MM.1S (cell line): ENCODE results near the gene IPMK.

Experiments
- DNase-seq: peaks from one replicate; pipeline ENCODE4 v3.0.0-alpha.2; 2015
- H2AFZ ChIP-seq: fragments of 300-600 bp; sonication (generic); 2 replicates; pipeline ENCODE4 v1.6.0; 2016; ENCODE audit warnings: antibody characterized with exemption, low read length
- H3F3A ChIP-seq: fragments of 300-600 bp; sonication (generic); 2 replicates; pipeline ENCODE4 v1.6.1; 2016; ENCODE audit warnings: mild to moderate bottlenecking, antibody characterized with exemption, low read length, moderate library complexity, mixed read lengths; ENCODE audit not compliant: insufficient read depth
- H3K27ac ChIP-seq: fragments of 300-600 bp; sonication (generic); 2 replicates; pipeline ENCODE4 v1.5.1; 2016; ENCODE audit warnings: mild to moderate bottlenecking, low read length
- H3K27me3 ChIP-seq: fragments of 300-600 bp; sonication (generic); replicated peaks from 2 replicates; pipeline ENCODE4 v1.6.0; 2016; ENCODE audit warnings: low read length; ENCODE audit not compliant: insufficient read depth
- H3K36me3 ChIP-seq: fragments of 300-600 bp; sonication (generic); replicated peaks from 2 replicates; pipeline ENCODE4 v1.6.1; 2016; ENCODE audit warnings: mild to moderate bottlenecking, low read length, mixed read lengths; ENCODE audit not compliant: insufficient read depth
- H3K4me1 ChIP-seq: fragments of 300-600 bp; sonication (generic); 2 replicates; pipeline ENCODE4 v1.6.1; 2016; ENCODE audit warnings: low read length, mixed read lengths
- H3K4me2 ChIP-seq: fragments of 300-600 bp; sonication (generic); 2 replicates; pipeline ENCODE4 v1.6.0; 2016; ENCODE audit warnings: low read depth, low read length
- H3K4me3 ChIP-seq: fragments of 300-600 bp; sonication (generic); 2 replicates; pipeline ENCODE4 v1.5.1; 2016; ENCODE audit warnings: low read length, mixed read lengths
- H3K79me2 ChIP-seq: fragments of 300-600 bp; sonication (generic); 2 replicates; pipeline ENCODE4 v1.6.1; 2016; ENCODE audit warnings: mixed run types, low read length, mixed read lengths
- H3K9ac ChIP-seq: fragments of 300-600 bp; sonication (generic); 2 replicates; pipeline ENCODE4 v1.6.1; 2016; ENCODE audit warnings: low read length, mixed read lengths
- H3K9me2 ChIP-seq: fragments of 300-600 bp; sonication (generic); replicated peaks from 2 replicates; pipeline ENCODE4 v1.6.1; 2016; ENCODE audit warnings: mild to moderate bottlenecking, low read length, mixed read lengths; ENCODE audit not compliant: insufficient read depth
- H3K9me3 ChIP-seq: fragments of 300-600 bp; sonication (generic); replicated peaks from 2 replicates; pipeline ENCODE4 v1.6.1; 2016; ENCODE audit warnings: mild to moderate bottlenecking, low read length, mixed read lengths; ENCODE audit not compliant: insufficient read depth
- H4K20me1 ChIP-seq: fragments of 300-600 bp; sonication (generic); 2 replicates; pipeline ENCODE4 v1.6.1; 2016; ENCODE audit warnings: mild to moderate bottlenecking, low read length, moderate library complexity, mixed read lengths; ENCODE audit not compliant: insufficient read depth
- CTCF ChIP-seq: fragments of 300-600 bp; sonication (generic); IDR thresholded peaks from 2 replicates; pipeline ENCODE4 v1.5.1; 2016; ENCODE audit warnings: antibody characterized with exemption, low read length, mixed read lengths
- EZH2 ChIP-seq: fragments of 300-600 bp; sonication (generic); optimal IDR thresholded peaks from 2 replicates; pipeline ENCODE3; 2017; ENCODE audit warnings: low read depth, mild to moderate bottlenecking, antibody characterized with exemption, low read length, mixed read lengths
- EZH2phosphoT487 ChIP-seq: fragments of 300-600 bp; sonication (generic); IDR thresholded peaks from 2 replicates; pipeline ENCODE4 v1.6.1; 2018; ENCODE audit warnings: antibody characterized with exemption, low read length

Gene IPMK

GRCh38 chr10:58302254-58302653, 34.6 kb upstream of the IPMK start:
- H3K9ac ChIP-seq: no peak overlapping the region
- H3K79me2 ChIP-seq: no peaks in the 10 kb centered on the region
- no peak overlapping the region for H3K4me2 ChIP-seq
- no peak for DNase-seq
- peaks cover 5% of the 10 kb centered on the region; the same call in 1 of the 2 replicates for H3F3A ChIP-seq
- H3K27ac ChIP-seq: no peak overlapping the region
- no peak overlapping the region for H3K4me3 ChIP-seq
- H4K20me1 ChIP-seq: no peaks in the 10 kb centered on the region
- H2AFZ ChIP-seq: no peak overlapping the region
- no peaks in the 10 kb centered on the region for H3K4me1 ChIP-seq
- H3K36me3 ChIP-seq: no peaks in the 10 kb centered on the region
- no peaks in the 10 kb centered on the region for H3K9me2 ChIP-seq
- H3K27me3 ChIP-seq: no peaks in the 10 kb centered on the region
- no peak for TF ChIP-seq EZH2phosphoT487
- TF ChIP-seq CTCF: no peak
- no peak for TF ChIP-seq EZH2
- no peaks in the 10 kb centered on the region for H3K9me3 ChIP-seq

GRCh38 chr10:58300676-58301075, 33.0 kb upstream of the IPMK start:
- H4K20me1 ChIP-seq: no peaks in the 10 kb centered on the region
- no peaks in the 10 kb centered on the region for H3K27me3 ChIP-seq
- H3K9me3 ChIP-seq: no peaks in the 10 kb centered on the region
- H3K4me3 ChIP-seq: no peak overlapping the region
- TF ChIP-seq EZH2phosphoT487: no peak
- TF ChIP-seq EZH2: no peak
- TF ChIP-seq CTCF: no peak
- no peaks in the 10 kb centered on the region for H3K4me1 ChIP-seq
- no peak overlapping the region for H3K4me2 ChIP-seq
- no peak overlapping the region for H3K9ac ChIP-seq
- DNase-seq: no peak
- H2AFZ ChIP-seq: no peak overlapping the region
- H3K9me2 ChIP-seq: no peaks in the 10 kb centered on the region
- H3K79me2 ChIP-seq: no peaks in the 10 kb centered on the region
- no peak overlapping the region for H3K27ac ChIP-seq
- H3F3A ChIP-seq: peaks cover 5% of the 10 kb centered on the region; the same call in 1 of the 2 replicates
- no peaks in the 10 kb centered on the region for H3K36me3 ChIP-seq

DNA sequence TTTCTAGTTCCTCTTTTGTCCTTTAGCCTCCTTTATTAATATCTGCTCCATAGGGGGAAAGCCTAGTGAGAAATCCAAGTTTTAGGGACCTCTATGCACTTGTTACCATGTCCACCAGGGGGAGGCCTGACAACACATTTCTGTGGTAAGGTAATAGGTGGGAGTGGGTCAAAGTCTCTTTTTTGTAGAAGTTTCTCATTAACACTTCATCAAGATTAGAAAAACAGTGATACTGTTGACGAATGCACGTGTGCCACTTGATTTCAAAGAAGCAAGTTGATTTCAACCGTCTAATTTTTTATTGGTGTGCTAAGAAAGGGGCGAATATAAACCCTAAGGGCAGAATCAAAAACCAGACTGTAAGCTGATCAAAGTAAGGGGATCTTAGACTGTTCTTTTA, 31.9 kb upstream of the IPMK start:
- H3K36me3 ChIP-seq: no peaks in the 10 kb centered on the region
- TF ChIP-seq CTCF: peak; percentile 81
- TF ChIP-seq EZH2phosphoT487: no peak
- H3K27ac ChIP-seq: no peak overlapping the region
- H3K9me2 ChIP-seq: no peaks in the 10 kb centered on the region
- peaks cover 5% of the 10 kb centered on the region; the same call in 1 of the 2 replicates for H3F3A ChIP-seq
- no peaks in the 10 kb centered on the region for H3K9me3 ChIP-seq
- peak; percentile 57 for DNase-seq
- H3K4me3 ChIP-seq: no peak overlapping the region
- H3K9ac ChIP-seq: no peak overlapping the region
- no peak overlapping the region for H2AFZ ChIP-seq
- no peaks in the 10 kb centered on the region for H3K4me1 ChIP-seq
- no peaks in the 10 kb centered on the region for H3K79me2 ChIP-seq
- H4K20me1 ChIP-seq: no peaks in the 10 kb centered on the region
- no peak overlapping the region for H3K4me2 ChIP-seq
- H3K27me3 ChIP-seq: no peaks in the 10 kb centered on the region
